Esophagus squamous epithelium (tissue), 5 donors: ENCODE data around the gene SSC4D. TPM values are rescaled to one million over a fixed set of nuclear protein-coding genes. Genes with fewer than 3 reads are reported as not detected.
"Not testable (repeated sequence)": the region's sequence is repeated elsewhere in the genome, so short reads cannot be mapped to it uniquely, and the experiment has no call there.

ENCODE experiments used
- DNase-seq: peaks from one replicate; lab custom pipeline; 2025; lab: John Stamatoyannopoulos, UW
- H3K27ac ChIP-seq, 4 donors: fragments of 200-600 bp; sonication (generic); one replicate each; pipeline ENCODE4 v1.5.1; 2016 to 2019; ENCODE audit warnings: mild to moderate bottlenecking in 1 of 4
- H3K27me3 ChIP-seq, 4 donors: fragments of 200-600 bp; sonication (generic); 1 replicate in 3 of 4; 2 replicates in 1 of 4; pipeline versions ENCODE4 v1.5.1 to v1.6.0; 2017 to 2021; ENCODE audit warnings: antibody characterized with exemption in 1 of 4
- H3K36me3 ChIP-seq, 3 donors: fragments of 200-600 bp; sonication (generic); one replicate each; pipeline ENCODE4 v1.5.1; 2016 to 2019
- H3K4me1 ChIP-seq, 3 donors: fragments of 200-600 bp; sonication (generic); one replicate each; pipeline ENCODE4 v1.5.1; 2017 to 2019
- H3K4me3 ChIP-seq, 4 donors: fragments of 200-600 bp; sonication (generic); 1 replicate in 3 of 4; 2 replicates in 1 of 4; pipeline ENCODE4 v1.5.1; 2016 to 2019; ENCODE audit warnings: mild to moderate bottlenecking in 2 of 4, moderate library complexity in 1 of 4
- H3K9me3 ChIP-seq, 3 donors: fragments of 200-600 bp; sonication (generic); one replicate each; pipeline ENCODE4 v1.5.1; 2016 to 2019
- POLR2A ChIP-seq, 4 donors: fragments of 450-650 bp; IDR thresholded peaks; one replicate each; pipeline ENCODE4 v1.6.1; 2017; ENCODE audit warnings: antibody characterized with exemption in 4 of 4, mild to moderate bottlenecking in 4 of 4, moderate library complexity in 3 of 4
- WGBS, 2 donors: methylation state at CpG; one replicate each; pipeline ENCODE4 v1.1.5; 2018; 5-methylcytosine and 5-hydroxymethylcytosine counted together
- intact Hi-C: fragments of 100-400 bp; cut with DNase I; formaldehyde crosslinking; loops from one replicate; pipeline ENCODE4 v1.15.0; 2022
- total RNA-seq, 4 donors: library from RNA; depleted of rRNA; stranded (reverse); fragments of >200 nt; gene quantifications; one replicate each; pipeline ENCODE4 v1.1.0, GENCODE V29; 2016
- TF ChIP-seq, protein P1 (sequence below), 6 experiments: fragments of 450-650 bp in 4 of 6; fragments of 200-600 bp in 2 of 6; sonication (generic) in 2 of 6; IDR thresholded peaks; one replicate each; pipeline ENCODE4 v1.5.1; 2016 to 2019; ENCODE audit warnings: antibody characterized with exemption in 6 of 6, mild to moderate bottlenecking in 4 of 6, moderate library complexity in 4 of 6
- donor health status: DM: yes; HTN: yes; CAD: no.

Gene SSC4D
- total RNA-seq, 4 donors from 2014 or later, result 0.48 TPM; not detected in 3

GRCh38 chr7:76393116-76394031 lies 16.1 kb downstream of the SSC4D start:
- DNase-seq, result peak; percentile 45
- intact Hi-C loops, result no loop called here
- H3K36me3 ChIP-seq, result no peaks in the 10 kb centered on the region
- WGBS, 2 donors, result 21 to 31% methylated on average over 2 to 3 of the region's 99 CpGs
- peaks cover 20 to 54% (median 30%) of the 10 kb centered on the region in 3 donors for H3K4me1 ChIP-seq
- no peaks in the 10 kb centered on the region for H3K27me3 ChIP-seq
- H3K9me3 ChIP-seq, result no peaks in the 10 kb centered on the region
- peak in 3 of 4 donors; percentile 81 to 92 (median 81) for TF ChIP-seq POLR2A (IDR thresholded peaks at IDR 0.05)
- TF ChIP-seq, protein P1, sequence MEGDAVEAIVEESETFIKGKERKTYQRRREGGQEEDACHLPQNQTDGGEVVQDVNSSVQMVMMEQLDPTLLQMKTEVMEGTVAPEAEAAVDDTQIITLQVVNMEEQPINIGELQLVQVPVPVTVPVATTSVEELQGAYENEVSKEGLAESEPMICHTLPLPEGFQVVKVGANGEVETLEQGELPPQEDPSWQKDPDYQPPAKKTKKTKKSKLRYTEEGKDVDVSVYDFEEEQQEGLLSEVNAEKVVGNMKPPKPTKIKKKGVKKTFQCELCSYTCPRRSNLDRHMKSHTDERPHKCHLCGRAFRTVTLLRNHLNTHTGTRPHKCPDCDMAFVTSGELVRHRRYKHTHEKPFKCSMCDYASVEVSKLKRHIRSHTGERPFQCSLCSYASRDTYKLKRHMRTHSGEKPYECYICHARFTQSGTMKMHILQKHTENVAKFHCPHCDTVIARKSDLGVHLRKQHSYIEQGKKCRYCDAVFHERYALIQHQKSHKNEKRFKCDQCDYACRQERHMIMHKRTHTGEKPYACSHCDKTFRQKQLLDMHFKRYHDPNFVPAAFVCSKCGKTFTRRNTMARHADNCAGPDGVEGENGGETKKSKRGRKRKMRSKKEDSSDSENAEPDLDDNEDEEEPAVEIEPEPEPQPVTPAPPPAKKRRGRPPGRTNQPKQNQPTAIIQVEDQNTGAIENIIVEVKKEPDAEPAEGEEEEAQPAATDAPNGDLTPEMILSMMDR (IDR thresholded peaks at IDR 0.05), result peak in 1 of 6 experiments; percentile 2
- peak overlapping the region; percentile 55 to 84 (median 78) for H3K4me3 ChIP-seq
- peak overlapping the region; percentile 89 to 96 (median 94) for H3K27ac ChIP-seq

GRCh38 chr7:76392531-76393115 lies 16.9 kb downstream of the SSC4D start:
- TF ChIP-seq, protein P1 (IDR thresholded peaks at IDR 0.05), result no peak
- no peak for TF ChIP-seq POLR2A (IDR thresholded peaks at IDR 0.05)
- intact Hi-C loops, result no loop called here

DNA sequence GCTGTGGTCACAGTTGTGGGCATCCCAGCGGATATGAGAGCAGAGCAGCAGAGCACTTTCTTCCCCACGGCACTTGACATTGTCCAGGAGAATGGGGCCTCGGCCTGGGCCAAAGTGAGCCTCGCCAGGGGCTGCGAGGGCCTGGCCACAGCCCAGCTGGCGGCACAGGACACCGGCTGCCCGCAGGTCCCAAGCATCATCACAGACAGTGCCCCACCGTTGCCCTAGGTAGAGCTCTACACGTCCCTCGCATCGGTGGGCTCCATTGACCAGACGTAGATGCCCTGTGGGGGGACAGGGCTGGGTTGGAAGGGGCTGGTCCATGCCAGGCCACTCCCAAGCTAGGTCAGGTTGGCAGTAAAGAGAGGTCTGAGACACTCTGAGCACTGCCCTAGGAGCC lies 19.4 kb downstream of the SSC4D start:
- TF ChIP-seq POLR2A (IDR thresholded peaks at IDR 0.05), result no peak
- TF ChIP-seq, protein P1 (IDR thresholded peaks at IDR 0.05), result no peak
- no peaks in the 10 kb centered on the region for H3K27me3 ChIP-seq
- no peaks in the 10 kb centered on the region for H3K36me3 ChIP-seq
- no peak overlapping the region for H3K27ac ChIP-seq
- no peak for DNase-seq
- no peaks in the 10 kb centered on the region for H3K9me3 ChIP-seq
- WGBS, 2 donors, result 83% methylated on average over 2 of the region's 13 CpGs; no CpG with 5 or more reads in 1 of the 2 donors
- no peak overlapping the region for H3K4me3 ChIP-seq
- peaks cover 17 to 34% (median 18%) of the 10 kb centered on the region in 3 donors for H3K4me1 ChIP-seq
- intact Hi-C loops, result no loop called here

More at GRCh38 chr7:76392531-76393115, 16.9 kb downstream of the SSC4D start:
- Histone ChIP-seq H3K36me3 (no peaks in the 10 kb centered on the region), H3K27me3 (no peaks in the 10 kb centered on the region), H3K4me1 (peaks cover 20 to 49% (median 28%) of the 10 kb centered on the region in 3 donors), H3K9me3 (no peaks in the 10 kb centered on the region), H3K4me3 (peak overlapping the region; percentile 55 to 84 (median 78)), H3K27ac (peak overlapping the region; percentile 89 to 96 (median 94))
- no peak for DNase-seq
- WGBS, 2 donors, result 43 to 44% methylated on average over 9 to 10 of the region's 12 CpGs

- intact Hi-C loops, DNase-seq, H3K9me3 ChIP-seq, H3K36me3 ChIP-seq, H3K27me3 ChIP-seq, H3K27ac ChIP-seq, H3K4me3 ChIP-seq: not testable (repeated sequence)
- H3K4me1 ChIP-seq, result peaks cover 8 to 19% (median 10%) of the 10 kb centered on the region in 3 donors
- 89 to 90% methylated on average over 6 of the region's 6 CpGs for WGBS, 2 donors
Measured at GRCh38 chr7:76387789-76388188, 21.7 kb downstream of the SSC4D start.

DNA sequence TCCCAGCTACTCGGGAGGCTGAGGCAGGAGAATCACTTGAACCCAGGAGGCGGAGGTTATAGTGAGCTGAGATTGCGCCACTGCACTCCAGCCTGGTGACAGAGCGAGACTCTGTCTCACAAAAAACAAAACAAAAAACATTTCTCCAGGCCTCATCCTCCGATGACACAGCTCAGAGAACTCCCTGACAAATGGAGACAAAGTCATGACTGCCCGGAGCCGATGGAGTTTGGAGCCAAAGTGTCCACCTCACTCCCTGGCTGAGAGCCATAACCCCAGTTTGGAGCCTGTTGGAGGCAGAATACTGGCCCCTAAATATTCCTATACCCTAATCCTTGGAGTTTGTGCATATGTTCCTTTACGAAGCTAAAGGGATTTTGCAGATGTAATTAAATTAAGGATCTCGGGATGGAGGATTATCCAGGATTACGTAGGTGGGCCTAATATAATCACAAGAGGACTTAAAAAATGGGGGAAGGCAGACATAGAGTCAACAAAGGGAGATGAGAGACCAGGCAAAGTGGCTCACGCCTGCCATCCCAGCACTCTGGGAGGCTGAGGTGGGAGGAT lies 22.7 kb downstream of the SSC4D start:
- Histone ChIP-seq H3K27me3 (no peaks in the 10 kb centered on the region), H3K9me3 (no peaks in the 10 kb centered on the region), H3K27ac (no peak overlapping the region), H3K36me3 (no peaks in the 10 kb centered on the region), H3K4me3 (no peak overlapping the region), H3K4me1 (peaks cover 5 to 10% (median 5%) of the 10 kb centered on the region in 3 donors)
- no peak for DNase-seq
- TF ChIP-seq, protein P1 (IDR thresholded peaks at IDR 0.05), result no peak
- no peak for TF ChIP-seq POLR2A (IDR thresholded peaks at IDR 0.05)
- 77 to 86% methylated on average over 9 to 10 of the region's 11 CpGs for WGBS, 2 donors
- intact Hi-C loops, result no loop called here
